ENCODE data around the gene GJB5.

The GJB5 gene

DNA sequence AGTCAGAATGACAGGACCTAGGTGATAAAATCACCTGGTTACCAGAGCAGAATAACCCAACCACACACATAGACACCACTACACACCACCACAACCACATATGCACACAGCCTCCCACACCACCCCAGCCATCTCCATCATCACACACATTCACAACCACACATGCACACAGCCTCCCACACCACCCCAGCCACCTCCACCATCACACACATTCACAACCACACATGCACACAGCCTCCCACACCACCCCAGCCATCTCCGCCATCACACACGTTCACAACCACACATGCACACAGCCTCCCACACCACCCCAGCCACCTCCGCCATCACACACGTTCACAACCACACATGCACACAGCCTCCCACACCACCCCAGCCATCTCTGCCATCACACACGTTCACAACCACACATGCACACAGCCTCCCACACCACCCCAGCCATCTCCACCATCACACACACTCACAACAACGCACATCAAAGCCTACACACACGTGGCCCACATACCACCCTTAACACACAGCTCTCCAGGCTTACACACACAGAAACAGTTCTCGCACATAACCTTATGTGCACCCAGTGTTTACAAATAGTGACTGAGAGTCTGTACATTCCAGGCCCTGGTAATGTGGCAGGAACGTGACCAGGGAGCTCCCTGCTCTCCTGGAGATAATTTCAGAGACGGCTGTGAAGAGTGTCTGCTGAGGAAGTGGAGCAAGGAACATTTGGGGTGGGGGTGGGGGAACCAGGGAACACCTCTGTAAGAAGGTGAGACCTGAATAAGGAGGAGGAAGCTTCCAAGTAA is 22.9 kb downstream of the GJB5 start:
- DNase-seq, result no peak

DNA sequence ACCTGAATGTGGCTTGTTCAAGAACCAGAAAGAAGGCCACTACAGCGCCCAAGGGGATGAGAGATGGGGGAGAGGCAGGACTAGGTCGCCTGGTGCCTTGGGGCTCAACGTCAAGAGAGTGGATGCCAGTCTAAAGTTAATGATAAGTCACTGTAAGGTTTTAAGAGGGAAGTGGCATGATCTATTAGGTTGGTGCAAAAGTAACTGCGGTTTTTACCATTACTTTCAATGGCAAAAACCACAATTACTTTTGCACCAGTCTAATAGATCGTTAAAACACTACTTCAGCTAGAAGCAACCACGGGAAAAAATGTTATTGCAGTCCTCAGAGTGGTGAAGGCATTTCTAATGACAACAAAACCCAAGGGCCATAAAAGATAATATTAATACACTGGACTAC is 23.5 kb downstream of the GJB5 start:
- DNase-seq, result no peak

GRCh38 chr1:34779005-34779404 is 24.2 kb downstream of the GJB5 start:
- no peak for DNase-seq

- DNase-seq, result no peak
Observed at GRCh38 chr1:34779526-34779925, 24.7 kb downstream of the GJB5 start.

DNA sequence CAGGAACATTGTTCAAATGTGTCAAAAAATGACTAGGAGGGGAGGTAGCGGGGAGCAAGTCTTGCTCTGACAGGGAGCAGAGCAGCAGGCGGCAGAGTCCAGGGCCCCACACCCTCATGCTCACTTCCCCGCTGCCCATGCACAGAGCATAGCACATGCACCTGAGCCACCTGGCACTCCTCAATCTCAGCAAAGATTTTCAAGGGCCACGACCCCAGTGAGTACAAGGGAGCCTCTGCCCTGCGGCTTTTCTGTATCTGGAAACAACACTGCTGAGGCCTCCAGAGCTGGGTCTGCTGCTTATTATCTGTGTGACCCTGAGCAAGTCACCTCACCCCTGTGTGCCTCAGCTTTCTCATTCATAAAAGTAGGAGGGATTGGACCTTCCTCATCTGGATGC is 25.1 kb downstream of the GJB5 start:
- no peak for DNase-seq

- no peak for DNase-seq
Observed at GRCh38 chr1:34780528-34780927, 25.7 kb downstream of the GJB5 start.

DNA sequence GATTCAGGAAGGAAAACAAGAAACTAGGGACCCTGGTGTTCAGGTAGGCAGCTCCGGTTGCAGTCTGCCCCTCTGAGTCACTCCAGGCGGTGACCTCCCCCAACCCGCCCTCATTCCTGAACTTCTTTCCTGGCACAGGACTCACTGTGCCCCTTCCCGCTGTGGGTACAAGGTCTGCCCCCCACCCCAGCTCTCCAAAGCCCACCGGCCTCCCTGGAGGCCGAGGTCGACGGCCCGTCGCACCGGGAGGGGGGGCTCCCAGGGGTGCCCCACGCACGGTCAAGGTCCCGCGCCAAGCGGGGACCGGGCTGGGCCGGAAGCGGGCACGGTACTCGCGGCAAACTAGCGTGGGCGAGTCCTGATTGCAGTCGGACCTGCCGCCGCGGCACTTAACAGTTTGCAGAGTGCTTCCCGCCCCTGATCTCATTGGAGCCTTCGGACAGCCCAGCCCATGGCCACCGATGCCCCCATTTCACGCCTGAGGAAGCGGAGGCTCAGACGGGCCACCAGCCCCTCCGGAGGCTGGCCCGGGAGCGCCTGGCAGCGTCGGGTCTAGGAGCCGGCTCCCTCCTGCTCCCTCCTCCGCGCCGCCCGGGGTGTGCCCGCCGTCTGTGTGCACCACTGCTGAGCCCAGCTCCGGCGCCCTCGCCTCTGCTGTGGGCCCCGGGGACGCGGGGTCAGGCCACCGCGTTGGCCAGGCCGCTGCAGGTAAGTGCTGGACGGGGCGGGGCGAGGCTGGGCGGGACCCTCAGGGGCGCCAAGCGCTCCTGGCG is 26.4 kb downstream of the GJB5 start, which contains the start of gene GJB3:
TSS of gene GJB3 (plus strand) at position 144 of the 773 bp plus-strand sequence. CDS start 3,549 bp downstream, outside the sequence.
- DNase-seq, result no peak

GRCh38 chr1:34781844-34782391 is 27.1 kb downstream of the GJB5 start:
- no peak for DNase-seq

- no peak for DNase-seq
Observed at GRCh38 chr1:34784751-34785221, 29.9 kb downstream of the GJB5 start.

GRCh38 chr1:34785231-34785874 is 30.5 kb downstream of the GJB5 start:
- DNase-seq, result no peak

GRCh38 chr1:34785875-34786470 is 31.1 kb downstream of the GJB5 start:
- no peak for DNase-seq

GRCh38 chr1:34786521-34787325 is 31.9 kb downstream of the GJB5 start:
- DNase-seq, result peak; percentile 43

- no peak for DNase-seq
Observed at GRCh38 chr1:34787461-34788420, 32.9 kb downstream of the GJB5 start.

- no peak for DNase-seq
Observed at GRCh38 chr1:34790985-34791384, 36.1 kb downstream of the GJB5 start.

DNA sequence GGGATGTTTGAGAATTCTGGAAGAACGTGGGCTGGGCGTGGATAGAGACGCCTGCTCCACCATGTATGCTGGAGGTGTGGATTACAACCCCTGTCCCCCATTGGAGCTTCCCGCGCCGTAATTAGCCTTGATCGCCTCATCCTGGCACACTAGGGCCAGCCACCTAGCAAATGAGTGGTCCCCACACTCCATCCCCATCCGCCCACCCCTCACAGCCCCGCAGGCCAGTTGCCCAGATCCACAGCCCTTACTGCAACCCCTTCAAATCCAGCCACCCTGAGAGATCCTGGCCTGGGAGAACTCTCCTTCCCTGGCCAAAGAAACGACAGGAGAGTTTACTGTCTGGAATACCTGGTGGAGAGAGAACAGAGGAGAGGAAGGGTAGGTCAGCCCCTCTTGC is 37.6 kb downstream of the GJB5 start:
- no peak for DNase-seq

DNA sequence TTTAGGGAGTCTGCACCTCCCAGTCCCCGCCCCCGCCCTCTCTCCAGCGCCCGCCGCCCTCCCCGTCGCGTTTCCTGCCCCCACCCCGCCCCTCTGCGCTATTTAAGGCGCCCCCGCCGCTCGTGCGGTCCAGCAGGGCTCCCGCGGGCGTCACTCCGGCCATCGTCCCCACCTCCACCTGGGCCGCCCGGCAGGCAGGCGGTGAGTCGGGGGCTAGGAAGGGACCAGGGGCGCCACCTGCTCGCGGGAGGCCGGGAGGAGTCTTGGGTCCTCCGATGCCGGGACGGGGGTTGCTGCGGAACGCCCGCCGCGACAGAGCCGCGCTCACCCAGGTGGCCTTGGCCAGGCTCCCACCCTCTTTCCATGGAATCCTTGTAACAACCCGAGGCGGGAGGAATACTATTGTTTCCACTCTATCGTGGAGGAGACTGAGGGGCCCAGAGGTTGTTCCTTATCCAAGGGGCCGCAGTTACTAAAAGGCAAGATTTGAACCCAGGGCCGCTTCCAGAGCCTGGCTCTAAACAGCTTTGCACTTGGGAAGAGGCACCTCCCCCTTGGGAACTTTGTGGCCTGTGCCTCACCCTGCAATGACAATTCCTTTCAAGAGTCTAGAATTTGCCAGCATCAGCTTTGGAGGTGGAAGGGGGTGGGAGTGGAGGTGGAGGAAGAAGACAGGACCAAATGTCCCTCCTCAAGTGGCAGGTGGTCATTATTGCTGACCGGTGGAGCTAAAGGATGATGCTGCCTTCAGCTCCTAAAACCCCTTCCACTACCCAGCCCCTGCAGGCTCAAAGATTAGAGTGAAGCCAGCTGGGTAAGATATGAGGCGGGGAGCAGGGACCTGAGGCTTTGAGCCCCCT is 38.3 kb downstream of the GJB5 start, which contains the start of gene GJA4:
TSS of gene GJA4 (plus strand) at position 132 of the 860 bp plus-strand sequence. CDS start 1,215 bp downstream, outside the sequence.
- no peak for DNase-seq

- DNase-seq, result no peak
Observed at GRCh38 chr1:34794001-34794789, 39.3 kb downstream of the GJB5 start.

- no peak for DNase-seq
Observed at GRCh38 chr1:34794790-34795180, 39.9 kb downstream of the GJB5 start.

- DNase-seq, result no peak
Observed at GRCh38 chr1:34795916-34796315, 41.1 kb downstream of the GJB5 start.

All from CD4-positive, alpha-beta T cell treated with Interferon gamma for 1 hour (primary cell).